Lower leg skin (tissue), 4 donors: Measurements from ENCODE around the gene PTPRN2. TPM values are rescaled to one million over a fixed set of nuclear protein-coding genes. Genes with fewer than 3 reads are reported as not detected.

Source experiments
- DNase-seq, 2 donors: peaks; one replicate each; pipeline ENCODE4 v3.0.0-alpha.2; 2019; ENCODE audit warnings: low spot score in 2 of 2
- H3K4me3 ChIP-seq: fragments of 200-600 bp; sonication (generic); 2 replicates; pipeline ENCODE4 v1.5.1; 2017; ENCODE audit warnings: mild to moderate bottlenecking, low read depth; ENCODE audit not compliant: poor library complexity, severe bottlenecking
- POLR2A ChIP-seq, 2 donors: fragments of 450-650 bp; IDR thresholded peaks; one replicate each; pipeline ENCODE4 v1.6.1; 2016 to 2017; ENCODE audit warnings: antibody characterized with exemption in 2 of 2, mild to moderate bottlenecking in 1 of 2, moderate library complexity in 1 of 2
- WGBS, 2 donors: methylation state at CpG; one replicate each; pipeline ENCODE4 v1.1.5; 2018; 5-methylcytosine and 5-hydroxymethylcytosine counted together
- intact Hi-C: fragments of 100-400 bp; cut with DNase I; formaldehyde crosslinking; loops from one replicate; pipeline ENCODE4 v1.15.0; 2023; ENCODE audit warnings: low total_unique reads
- total RNA-seq, 4 donors: library from RNA; depleted of rRNA; stranded (reverse); fragments of >200 nt; gene quantifications; one replicate each; pipeline ENCODE4 v1.1.0, GENCODE V29; 2016
- TF ChIP-seq, protein P1 (sequence below), 3 donors: fragments of 450-650 bp; IDR thresholded peaks; one replicate each; pipeline ENCODE4 v1.5.1; 2016; ENCODE audit warnings: antibody characterized with exemption in 3 of 3, mild to moderate bottlenecking in 3 of 3, moderate library complexity in 2 of 3

PTPRN2 gene
- total RNA-seq, 4 donors from 2014 or later: 0.11 to 1.6 (median 0.92) TPM

- WGBS, 2 donors: 22 to 31% methylated on average over 9 of the region's 9 CpGs
- DNase-seq: no peak
- intact Hi-C loops: no loop called here
Measured at GRCh38 chr7:157991351-157991750, 596.3 kb downstream of the PTPRN2 start.

DNA sequence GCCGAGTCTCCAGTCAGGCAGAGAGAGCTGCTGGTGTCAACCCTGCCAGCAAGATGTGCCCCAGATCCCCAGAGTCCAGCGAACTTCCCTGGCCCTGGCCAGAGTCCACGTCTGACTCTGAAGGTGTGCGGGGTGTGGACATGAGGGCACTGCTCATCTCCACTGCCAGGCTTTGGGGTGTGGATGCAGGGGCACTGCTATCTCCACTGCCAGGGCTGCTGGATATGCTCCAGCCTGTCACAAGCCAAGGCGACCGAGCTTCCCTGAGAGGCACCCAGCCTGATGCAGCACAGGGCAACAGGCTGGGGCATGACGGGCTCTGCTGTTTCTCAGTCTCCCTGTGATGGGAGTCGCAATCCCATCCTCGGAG, 596.8 kb downstream of the PTPRN2 start:
- intact Hi-C loops: no loop called here
- H3K4me3 ChIP-seq: no peak overlapping the region
- DNase-seq: no peak
- TF ChIP-seq, protein P1, sequence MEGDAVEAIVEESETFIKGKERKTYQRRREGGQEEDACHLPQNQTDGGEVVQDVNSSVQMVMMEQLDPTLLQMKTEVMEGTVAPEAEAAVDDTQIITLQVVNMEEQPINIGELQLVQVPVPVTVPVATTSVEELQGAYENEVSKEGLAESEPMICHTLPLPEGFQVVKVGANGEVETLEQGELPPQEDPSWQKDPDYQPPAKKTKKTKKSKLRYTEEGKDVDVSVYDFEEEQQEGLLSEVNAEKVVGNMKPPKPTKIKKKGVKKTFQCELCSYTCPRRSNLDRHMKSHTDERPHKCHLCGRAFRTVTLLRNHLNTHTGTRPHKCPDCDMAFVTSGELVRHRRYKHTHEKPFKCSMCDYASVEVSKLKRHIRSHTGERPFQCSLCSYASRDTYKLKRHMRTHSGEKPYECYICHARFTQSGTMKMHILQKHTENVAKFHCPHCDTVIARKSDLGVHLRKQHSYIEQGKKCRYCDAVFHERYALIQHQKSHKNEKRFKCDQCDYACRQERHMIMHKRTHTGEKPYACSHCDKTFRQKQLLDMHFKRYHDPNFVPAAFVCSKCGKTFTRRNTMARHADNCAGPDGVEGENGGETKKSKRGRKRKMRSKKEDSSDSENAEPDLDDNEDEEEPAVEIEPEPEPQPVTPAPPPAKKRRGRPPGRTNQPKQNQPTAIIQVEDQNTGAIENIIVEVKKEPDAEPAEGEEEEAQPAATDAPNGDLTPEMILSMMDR (IDR thresholded peaks at IDR 0.05): no peak
- TF ChIP-seq POLR2A (IDR thresholded peaks at IDR 0.05): no peak
- 43 to 45% methylated on average over 6 to 9 of the region's 9 CpGs for WGBS, 2 donors

More at GRCh38 chr7:157991351-157991750, 596.3 kb downstream of the PTPRN2 start:
- no peak for TF ChIP-seq POLR2A (IDR thresholded peaks at IDR 0.05)
- TF ChIP-seq, protein P1 (IDR thresholded peaks at IDR 0.05): no peak
- H3K4me3 ChIP-seq: no peak overlapping the region

- no peak for TF ChIP-seq POLR2A (IDR thresholded peaks at IDR 0.05)
- TF ChIP-seq, protein P1 (IDR thresholded peaks at IDR 0.05): no peak
- intact Hi-C loops: no loop called here
- DNase-seq: no peak
- no peak overlapping the region for H3K4me3 ChIP-seq
- 57 to 60% methylated on average over 17 to 21 of the region's 21 CpGs for WGBS, 2 donors
Measured at GRCh38 chr7:157990226-157990880, 597.3 kb downstream of the PTPRN2 start.

- 67 to 78% methylated on average over 13 of the region's 13 CpGs for WGBS, 2 donors
- no peak for DNase-seq
- intact Hi-C loops: no loop called here
Measured at GRCh38 chr7:157989589-157989988, 598.0 kb downstream of the PTPRN2 start.

GRCh38 chr7:157987906-157988305, 599.7 kb downstream of the PTPRN2 start:
- no peak for DNase-seq
- H3K4me3 ChIP-seq: no peak overlapping the region
- WGBS, 2 donors: 65 to 71% methylated on average over 9 to 10 of the region's 10 CpGs
- intact Hi-C loops: no loop called here
- TF ChIP-seq POLR2A (IDR thresholded peaks at IDR 0.05): no peak
- TF ChIP-seq, protein P1 (IDR thresholded peaks at IDR 0.05): no peak

More at GRCh38 chr7:157989589-157989988, 598.0 kb downstream of the PTPRN2 start:
- no peak overlapping the region for H3K4me3 ChIP-seq
- TF ChIP-seq POLR2A (IDR thresholded peaks at IDR 0.05): no peak
- TF ChIP-seq, protein P1 (IDR thresholded peaks at IDR 0.05): no peak

DNA sequence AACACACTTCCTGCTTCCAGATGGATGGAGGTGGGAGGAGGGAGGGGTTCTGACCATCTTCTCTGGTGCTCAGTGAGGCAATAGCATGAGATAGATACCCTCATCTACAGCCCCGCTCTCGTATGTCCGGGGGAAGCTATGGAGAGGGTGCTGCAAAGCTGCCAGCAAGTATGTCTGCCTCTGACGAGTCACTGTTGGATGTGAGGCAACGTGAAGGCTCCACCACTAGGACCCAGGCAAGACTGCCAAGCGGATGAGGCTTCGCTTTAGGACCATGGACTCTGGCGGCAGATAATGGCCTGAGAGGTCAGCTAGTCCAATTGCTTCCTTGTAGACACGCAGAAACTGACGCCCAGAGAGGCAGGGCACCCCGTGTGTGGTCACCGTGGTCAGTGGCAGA, 601.6 kb downstream of the PTPRN2 start:
- 79 to 84% methylated on average over 11 to 12 of the region's 12 CpGs for WGBS, 2 donors
- TF ChIP-seq POLR2A (IDR thresholded peaks at IDR 0.05): no peak
- TF ChIP-seq, protein P1 (IDR thresholded peaks at IDR 0.05): no peak
- no peak for DNase-seq
- intact Hi-C loops: no loop called here
- no peak overlapping the region for H3K4me3 ChIP-seq
